ENCODE data around the gene RFC5.

The RFC5 gene

DNA sequence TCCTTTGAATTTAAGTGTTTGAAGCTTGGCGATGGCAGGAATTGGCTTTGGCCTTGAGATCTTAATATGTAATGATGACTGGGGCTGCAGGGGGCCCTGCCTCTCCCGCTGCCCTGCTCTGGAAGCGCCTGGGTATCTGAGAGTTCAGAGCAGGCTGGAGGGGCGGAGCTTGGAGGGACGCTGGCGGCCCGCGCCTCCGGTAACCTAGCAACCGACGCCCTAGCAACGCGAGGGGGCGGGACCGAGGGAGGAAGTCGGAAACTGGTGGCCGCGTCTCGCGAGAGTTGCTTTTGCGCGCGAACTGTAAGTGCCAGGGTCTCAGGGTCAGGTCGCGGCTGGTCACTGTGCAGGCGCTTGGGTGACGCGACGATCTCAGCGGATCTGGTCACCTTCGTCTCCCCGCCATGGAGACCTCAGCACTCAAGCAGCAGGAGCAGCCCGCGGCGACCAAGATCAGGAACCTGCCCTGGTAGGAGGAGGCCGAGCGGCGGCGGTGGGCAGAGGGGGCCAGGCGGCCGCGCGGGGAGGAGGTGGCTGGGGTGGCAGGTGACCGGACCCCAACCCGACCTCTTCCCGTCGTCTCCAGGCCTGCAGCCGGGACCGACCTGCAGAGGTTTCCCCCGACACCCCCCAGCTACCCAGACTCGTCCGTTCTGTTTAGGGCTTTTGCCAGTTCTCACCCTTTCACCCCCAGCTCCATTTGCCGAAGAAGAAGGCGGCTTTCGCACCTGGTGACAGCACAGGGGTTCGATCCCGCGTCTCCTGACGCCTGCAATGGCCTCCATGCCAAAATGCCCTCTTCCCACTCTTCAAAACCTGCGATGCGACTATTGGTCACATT lies at the start of gene RFC5 (continued):
- TF ChIP-seq KLF16 (tag by site-specific recombination; IDR thresholded peaks at IDR 0.05) (peak; percentile 99), GLI4 (tag by site-specific recombination; IDR thresholded peaks at IDR 0.05) (peak; percentile 79), ZNF112 (tag by site-specific recombination; IDR thresholded peaks at IDR 0.05) (no peak), ZNF837 (tag by site-specific recombination; IDR thresholded peaks at IDR 0.05) (no peak), SALL2 (tag by site-specific recombination; IDR thresholded peaks at IDR 0.05; ENCODE audit: borderline replicate concordance) (no peak), HOXA7 (CRISPR knock-in tag; IDR thresholded peaks at IDR 0.05; ENCODE audit: borderline replicate concordance) (no peak), ZNF23 (tag by site-specific recombination; IDR thresholded peaks at IDR 0.05; ENCODE audit: borderline replicate concordance) (no peak), ZNF707 (tag by site-specific recombination; IDR thresholded peaks at IDR 0.05) (no peak), ZNF157 (tag by site-specific recombination; IDR thresholded peaks at IDR 0.05) (no peak), ZNF37A (tag by site-specific recombination; IDR thresholded peaks at IDR 0.05) (no peak), ZNF530 (tag by site-specific recombination; IDR thresholded peaks at IDR 0.05; ENCODE audit: low read depth) (no peak), GFI1B (tag by site-specific recombination; IDR thresholded peaks at IDR 0.05) (no peak), ZSCAN30 (tag by site-specific recombination; IDR thresholded peaks at IDR 0.05) (peak; percentile 68; the same call in 1 of the 2 replicates), ZNF140 (tag by site-specific recombination; IDR thresholded peaks at IDR 0.05) (no peak), ZFHX2 (tag by site-specific recombination; conservative IDR thresholded peaks at IDR 0.05) (peak; percentile 57), ZNF138 (tag by site-specific recombination; IDR thresholded peaks at IDR 0.05; ENCODE audit: borderline replicate concordance) (no peak), ZFP3 (tag by site-specific recombination; IDR thresholded peaks at IDR 0.05; ENCODE audit: low read depth) (no peak), ZNF629 (tag by site-specific recombination; IDR thresholded peaks at IDR 0.05) (peak; percentile 73), ZNF514 (tag by site-specific recombination; IDR thresholded peaks at IDR 0.05) (no peak), ZNF423 (tag by site-specific recombination; IDR thresholded peaks at IDR 0.05) (no peak), ZNF830 (tag by site-specific recombination; IDR thresholded peaks at IDR 0.05; ENCODE audit: low read depth) (no peak), ZNF133 (tag by site-specific recombination; IDR thresholded peaks at IDR 0.05) (no peak), ZNF426 (tag by site-specific recombination; IDR thresholded peaks at IDR 0.05) (no peak), ZNF2 (tag by site-specific recombination; IDR thresholded peaks at IDR 0.05) (peak; percentile 70; the same call in 1 of the 2 replicates), BCL11B (tag by site-specific recombination; IDR thresholded peaks at IDR 0.05; ENCODE audit: low read depth) (peak; percentile 98), ZNF335 (tag by site-specific recombination; conservative IDR thresholded peaks at IDR 0.05) (peak; percentile 88), ZNF621 (tag by site-specific recombination; IDR thresholded peaks at IDR 0.05) (no peak)
- TF ChIP-seq, protein P1, sequence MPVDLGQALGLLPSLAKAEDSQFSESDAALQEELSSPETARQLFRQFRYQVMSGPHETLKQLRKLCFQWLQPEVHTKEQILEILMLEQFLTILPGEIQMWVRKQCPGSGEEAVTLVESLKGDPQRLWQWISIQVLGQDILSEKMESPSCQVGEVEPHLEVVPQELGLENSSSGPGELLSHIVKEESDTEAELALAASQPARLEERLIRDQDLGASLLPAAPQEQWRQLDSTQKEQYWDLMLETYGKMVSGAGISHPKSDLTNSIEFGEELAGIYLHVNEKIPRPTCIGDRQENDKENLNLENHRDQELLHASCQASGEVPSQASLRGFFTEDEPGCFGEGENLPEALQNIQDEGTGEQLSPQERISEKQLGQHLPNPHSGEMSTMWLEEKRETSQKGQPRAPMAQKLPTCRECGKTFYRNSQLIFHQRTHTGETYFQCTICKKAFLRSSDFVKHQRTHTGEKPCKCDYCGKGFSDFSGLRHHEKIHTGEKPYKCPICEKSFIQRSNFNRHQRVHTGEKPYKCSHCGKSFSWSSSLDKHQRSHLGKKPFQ (tag by site-specific recombination; IDR thresholded peaks at IDR 0.05) = peak; percentile 64
- TF ChIP-seq, protein P2, sequence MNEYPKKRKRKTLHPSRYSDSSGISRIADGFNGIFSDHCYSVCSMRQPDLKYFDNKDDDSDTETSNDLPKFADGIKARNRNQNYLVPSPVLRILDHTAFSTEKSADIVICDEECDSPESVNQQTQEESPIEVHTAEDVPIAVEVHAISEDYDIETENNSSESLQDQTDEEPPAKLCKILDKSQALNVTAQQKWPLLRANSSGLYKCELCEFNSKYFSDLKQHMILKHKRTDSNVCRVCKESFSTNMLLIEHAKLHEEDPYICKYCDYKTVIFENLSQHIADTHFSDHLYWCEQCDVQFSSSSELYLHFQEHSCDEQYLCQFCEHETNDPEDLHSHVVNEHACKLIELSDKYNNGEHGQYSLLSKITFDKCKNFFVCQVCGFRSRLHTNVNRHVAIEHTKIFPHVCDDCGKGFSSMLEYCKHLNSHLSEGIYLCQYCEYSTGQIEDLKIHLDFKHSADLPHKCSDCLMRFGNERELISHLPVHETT (tag by site-specific recombination; IDR thresholded peaks at IDR 0.05) = no peak
- TF ChIP-seq, protein P3, sequence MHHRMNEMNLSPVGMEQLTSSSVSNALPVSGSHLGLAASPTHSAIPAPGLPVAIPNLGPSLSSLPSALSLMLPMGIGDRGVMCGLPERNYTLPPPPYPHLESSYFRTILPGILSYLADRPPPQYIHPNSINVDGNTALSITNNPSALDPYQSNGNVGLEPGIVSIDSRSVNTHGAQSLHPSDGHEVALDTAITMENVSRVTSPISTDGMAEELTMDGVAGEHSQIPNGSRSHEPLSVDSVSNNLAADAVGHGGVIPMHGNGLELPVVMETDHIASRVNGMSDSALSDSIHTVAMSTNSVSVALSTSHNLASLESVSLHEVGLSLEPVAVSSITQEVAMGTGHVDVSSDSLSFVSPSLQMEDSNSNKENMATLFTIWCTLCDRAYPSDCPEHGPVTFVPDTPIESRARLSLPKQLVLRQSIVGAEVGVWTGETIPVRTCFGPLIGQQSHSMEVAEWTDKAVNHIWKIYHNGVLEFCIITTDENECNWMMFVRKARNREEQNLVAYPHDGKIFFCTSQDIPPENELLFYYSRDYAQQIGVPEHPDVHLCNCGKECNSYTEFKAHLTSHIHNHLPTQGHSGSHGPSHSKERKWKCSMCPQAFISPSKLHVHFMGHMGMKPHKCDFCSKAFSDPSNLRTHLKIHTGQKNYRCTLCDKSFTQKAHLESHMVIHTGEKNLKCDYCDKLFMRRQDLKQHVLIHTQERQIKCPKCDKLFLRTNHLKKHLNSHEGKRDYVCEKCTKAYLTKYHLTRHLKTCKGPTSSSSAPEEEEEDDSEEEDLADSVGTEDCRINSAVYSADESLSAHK (tag by site-specific recombination; IDR thresholded peaks at IDR 0.05) = no peak
- TF ChIP-seq, protein P4, sequence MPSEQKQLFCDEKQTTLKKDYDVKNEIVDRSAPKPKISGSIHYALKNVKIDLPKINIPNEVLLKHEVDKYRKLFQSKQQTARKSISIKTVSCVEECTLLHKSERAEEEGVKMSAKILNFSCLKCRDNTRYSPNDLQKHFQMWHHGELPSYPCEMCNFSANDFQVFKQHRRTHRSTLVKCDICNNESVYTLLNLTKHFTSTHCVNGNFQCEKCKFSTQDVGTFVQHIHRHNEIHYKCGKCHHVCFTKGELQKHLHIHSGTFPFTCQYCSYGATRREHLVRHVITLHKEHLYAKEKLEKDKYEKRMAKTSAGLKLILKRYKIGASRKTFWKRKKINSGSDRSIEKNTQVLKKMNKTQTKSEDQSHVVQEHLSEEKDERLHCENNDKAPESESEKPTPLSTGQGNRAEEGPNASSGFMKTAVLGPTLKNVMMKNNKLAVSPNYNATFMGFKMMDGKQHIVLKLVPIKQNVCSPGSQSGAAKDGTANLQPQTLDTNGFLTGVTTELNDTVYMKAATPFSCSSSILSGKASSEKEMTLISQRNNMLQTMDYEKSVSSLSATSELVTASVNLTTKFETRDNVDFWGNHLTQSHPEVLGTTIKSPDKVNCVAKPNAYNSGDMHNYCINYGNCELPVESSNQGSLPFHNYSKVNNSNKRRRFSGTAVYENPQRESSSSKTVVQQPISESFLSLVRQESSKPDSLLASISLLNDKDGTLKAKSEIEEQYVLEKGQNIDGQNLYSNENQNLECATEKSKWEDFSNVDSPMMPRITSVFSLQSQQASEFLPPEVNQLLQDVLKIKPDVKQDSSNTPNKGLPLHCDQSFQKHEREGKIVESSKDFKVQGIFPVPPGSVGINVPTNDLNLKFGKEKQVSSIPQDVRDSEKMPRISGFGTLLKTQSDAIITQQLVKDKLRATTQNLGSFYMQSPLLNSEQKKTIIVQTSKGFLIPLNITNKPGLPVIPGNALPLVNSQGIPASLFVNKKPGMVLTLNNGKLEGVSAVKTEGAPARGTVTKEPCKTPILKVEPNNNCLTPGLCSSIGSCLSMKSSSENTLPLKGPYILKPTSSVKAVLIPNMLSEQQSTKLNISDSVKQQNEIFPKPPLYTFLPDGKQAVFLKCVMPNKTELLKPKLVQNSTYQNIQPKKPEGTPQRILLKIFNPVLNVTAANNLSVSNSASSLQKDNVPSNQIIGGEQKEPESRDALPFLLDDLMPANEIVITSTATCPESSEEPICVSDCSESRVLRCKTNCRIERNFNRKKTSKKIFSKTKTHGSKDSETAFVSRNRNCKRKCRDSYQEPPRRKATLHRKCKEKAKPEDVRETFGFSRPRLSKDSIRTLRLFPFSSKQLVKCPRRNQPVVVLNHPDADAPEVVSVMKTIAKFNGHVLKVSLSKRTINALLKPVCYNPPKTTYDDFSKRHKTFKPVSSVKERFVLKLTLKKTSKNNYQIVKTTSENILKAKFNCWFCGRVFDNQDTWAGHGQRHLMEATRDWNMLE (tag by site-specific recombination; conservative IDR thresholded peaks at IDR 0.05; ENCODE audit: low read depth) = no peak
